CD4-positive, alpha-beta memory T cell (primary cell): ENCODE results near the gene SNAP25. TPM values are rescaled to one million over a fixed set of nuclear protein-coding genes. Genes with fewer than 3 reads are reported as not detected.

Source experiments
- CTCF ChIA-PET: fragments of 350-600 bp; sonication (Branson Sonifier 250); formaldehyde crosslinking; loops from one replicate; lab custom pipeline; 2021; ENCODE audit warnings: inconsistent platforms; ENCODE audit not compliant: partially characterized antibody; lab: Charles Lee
- POLR2A ChIA-PET: fragments of 350-600 bp; sonication (Branson Sonifier 250); formaldehyde crosslinking; loops from one replicate; lab custom pipeline; 2021; ENCODE audit not compliant: partially characterized antibody; lab: Charles Lee
- DNase-seq, 5 donors: peaks; one replicate each; pipeline versions ENCODE4 v3.0.0 to v3.0.0-alpha.2; 2020 to 2022; ENCODE audit warnings: mixed read lengths in 1 of 5
- H3K27ac ChIP-seq: one replicate; pipeline ENCODE4 v1.7.0; 2013; ENCODE audit warnings: low read depth, low read length
- H3K27me3 ChIP-seq: 2 replicates; pipeline ENCODE4 v1.7.0; 2013; ENCODE audit warnings: mild to moderate bottlenecking, low read length, moderate library complexity; ENCODE audit not compliant: insufficient read depth
- H3K36me3 ChIP-seq: 2 replicates; pipeline ENCODE4 v1.7.0; 2013; ENCODE audit warnings: mild to moderate bottlenecking, low read length, moderate library complexity; ENCODE audit not compliant: insufficient read depth
- H3K4me1 ChIP-seq: 2 replicates; pipeline ENCODE4 v1.7.0; 2013; ENCODE audit warnings: mild to moderate bottlenecking, low read length, moderate library complexity; ENCODE audit not compliant: insufficient read depth
- H3K4me3 ChIP-seq, 2 donors: one replicate each; pipeline ENCODE4 v1.7.0; 2013; ENCODE audit warnings: low read length in 2 of 2, mild to moderate bottlenecking in 1 of 2
- H3K9me3 ChIP-seq, 2 donors: one replicate each; pipeline ENCODE4 v1.7.0; 2013; ENCODE audit warnings: low read length in 2 of 2, control low read depth in 1 of 2; ENCODE audit not compliant: control insufficient read depth in 1 of 2
- H3K27ac Mint-ChIP-seq, 7 donors: one replicate each; pipeline ENCODE4 v1.8.0; 2020 to 2021; ENCODE audit warnings: mixed read lengths in 7 of 7, mild to moderate bottlenecking in 6 of 7, inconsistent platforms in 3 of 7, moderate library complexity in 3 of 7
- H3K27me3 Mint-ChIP-seq, 2 donors: one replicate each; pipeline ENCODE4 v1.8.0; 2020 to 2021; ENCODE audit warnings: mixed read lengths in 2 of 2
- H3K36me3 Mint-ChIP-seq, 2 donors: one replicate each; pipeline ENCODE4 v1.8.0; 2020 to 2021; ENCODE audit warnings: mixed read lengths in 2 of 2, inconsistent platforms in 1 of 2, mild to moderate bottlenecking in 1 of 2
- H3K4me1 Mint-ChIP-seq, 4 donors: one replicate each; pipeline ENCODE4 v1.8.0; 2020 to 2021; ENCODE audit warnings: mixed read lengths in 4 of 4, mild to moderate bottlenecking in 1 of 4
- H3K4me3 Mint-ChIP-seq, 8 donors: one replicate each; pipeline ENCODE4 v1.8.0; 2020 to 2021; ENCODE audit warnings: mixed read lengths in 8 of 8, mild to moderate bottlenecking in 7 of 8, moderate library complexity in 6 of 8, inconsistent platforms in 3 of 8
- H3K9me3 Mint-ChIP-seq, 8 donors: one replicate each; pipeline ENCODE4 v1.8.0; 2020 to 2021; ENCODE audit warnings: mixed read lengths in 8 of 8, mild to moderate bottlenecking in 5 of 8, inconsistent platforms in 3 of 8, moderate library complexity in 1 of 8
- intact Hi-C: fragments of 100-400 bp; cut with micrococcal nuclease; formaldehyde crosslinking; loops from one replicate; pipeline ENCODE4 v1.15.1; 2023
- polyA plus RNA-seq, 2 donors: library from polyadenylated mRNA; unstranded; fragments of 300-500 nt; fragmentation: Illumina TruSeq; gene quantifications; one replicate each; pipeline ENCODE4 v1.2.3, GENCODE V29; 2021
- total RNA-seq, 2 experiments: library from RNA; stranded (reverse); gene quantifications; one replicate each; pipeline ENCODE4 v1.2.3, GENCODE V29; 2021

The SNAP25 gene
- total RNA-seq (not detected), polyA plus RNA-seq (under 1 TPM in 1 of 2 donors, not detected in 1; 0.14 TPM)

- H3K27me3 ChIP-seq: peaks cover 13% of the 10 kb centered on the region
- peaks cover 40 to 53% of the 10 kb centered on the region in 2 donors for H3K27me3 Mint-ChIP-seq
- H3K9me3 Mint-ChIP-seq: peaks cover 0 to 13% (median 5%) of the 10 kb centered on the region in 8 donors
- H3K4me1 Mint-ChIP-seq: peaks cover 7 to 21% (median 11%) of the 10 kb centered on the region in 4 donors
- H3K36me3 ChIP-seq: no peaks in the 10 kb centered on the region
- no peaks in the 10 kb centered on the region for H3K9me3 ChIP-seq
- H3K27ac Mint-ChIP-seq: peak within 1 kb of the TSS in 4 of 7 donors; percentile 19 to 49 (median 44)
- peak; percentile 29 to 43 (median 39) for DNase-seq
- no peak within 1 kb of the TSS for H3K27ac ChIP-seq
- ChIA-PET POLR2A (no interaction called here), CTCF (no interaction called here)
- intact Hi-C loops: no loop called here
- H3K4me1 ChIP-seq: peaks cover 11% of the 10 kb centered on the region
- peak within 1 kb of the TSS in 1 of 2 donors; percentile 50 for H3K4me3 ChIP-seq
- H3K4me3 Mint-ChIP-seq: peak within 1 kb of the TSS; percentile 53 to 82 (median 72)
- H3K36me3 Mint-ChIP-seq: no peaks in the 10 kb centered on the region
These were observed at the start of gene SNAP25 for GRCh38 chr20:10218536-10219451. TSS of gene SNAP25 (plus strand) at chr20:10218830. CDS start at chr20:10275492, 56,662 bp downstream.

DNA sequence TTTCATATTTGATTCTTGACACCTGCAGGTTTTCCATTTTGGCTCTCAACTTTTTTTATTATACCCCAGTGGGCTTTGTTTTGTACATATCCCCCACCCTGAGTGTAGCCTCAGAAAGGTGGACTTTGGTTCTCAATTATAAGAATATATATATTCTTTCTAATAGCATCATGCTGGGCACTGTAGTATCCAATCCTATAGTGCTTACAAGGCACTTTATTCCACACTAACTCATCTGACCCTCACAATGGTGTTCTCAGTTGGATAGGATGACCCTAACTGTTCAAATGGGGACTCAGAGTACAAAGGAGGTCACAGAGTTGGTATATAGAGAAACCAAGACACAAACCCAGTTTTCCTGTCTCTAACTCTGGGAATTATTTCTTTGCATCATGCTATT lies 48.9 kb upstream of the SNAP25 start:
- no peak overlapping the region for H3K27ac Mint-ChIP-seq
- H3K4me1 Mint-ChIP-seq: peaks cover 4 to 6% (median 5%) of the 10 kb centered on the region in 4 donors
- H3K36me3 Mint-ChIP-seq: no peaks in the 10 kb centered on the region
- H3K27me3 ChIP-seq: peaks cover 10% of the 10 kb centered on the region
- H3K27ac ChIP-seq: no peak overlapping the region
- peaks cover 19 to 22% of the 10 kb centered on the region in 2 donors for H3K27me3 Mint-ChIP-seq
- H3K4me3 ChIP-seq: no peak overlapping the region
- ChIA-PET POLR2A (no interaction called here), CTCF (no interaction called here)
- no peaks in the 10 kb centered on the region for H3K4me1 ChIP-seq
- no peaks in the 10 kb centered on the region for H3K36me3 ChIP-seq
- intact Hi-C loops: no loop called here
- H3K9me3 Mint-ChIP-seq: peaks cover 0 to 13% (median 2%) of the 10 kb centered on the region in 8 donors
- H3K9me3 ChIP-seq: no peaks in the 10 kb centered on the region
- no peak overlapping the region for H3K4me3 Mint-ChIP-seq
- DNase-seq: no peak

- Histone ChIP-seq H3K27me3 (peaks cover 10% of the 10 kb centered on the region), H3K9me3 (no peaks in the 10 kb centered on the region), H3K4me1 (no peaks in the 10 kb centered on the region), H3K27ac (no peak overlapping the region), H3K4me3 (no peak overlapping the region), H3K36me3 (no peaks in the 10 kb centered on the region)
- ChIA-PET CTCF (no interaction called here), POLR2A (no interaction called here)
- Mint-ChIP-seq H3K27ac (no peak overlapping the region), H3K4me3 (no peak overlapping the region), H3K4me1 (peaks cover 4 to 6% (median 5%) of the 10 kb centered on the region in 4 donors), H3K27me3 (peaks cover 19 to 22% of the 10 kb centered on the region in 2 donors), H3K9me3 (peaks cover 0 to 13% (median 1%) of the 10 kb centered on the region in 8 donors), H3K36me3 (no peaks in the 10 kb centered on the region)
- DNase-seq: no peak
- intact Hi-C loops: no loop called here
These were observed 48.4 kb upstream of the SNAP25 start for GRCh38 chr20:10170261-10170660.

- Mint-ChIP-seq H3K9me3 (peaks cover 0 to 10% (median 1%) of the 10 kb centered on the region in 8 donors), H3K27me3 (peaks cover 13 to 25% of the 10 kb centered on the region in 2 donors), H3K4me3 (peak overlapping the region in 7 of 8 donors; percentile 35 to 80 (median 68)), H3K4me1 (peaks cover 4 to 6% (median 5%) of the 10 kb centered on the region in 4 donors), H3K36me3 (no peaks in the 10 kb centered on the region), H3K27ac (no peak overlapping the region)
- Histone ChIP-seq H3K27ac (no peak overlapping the region), H3K4me1 (no peaks in the 10 kb centered on the region), H3K27me3 (peaks cover 10% of the 10 kb centered on the region), H3K4me3 (no peak overlapping the region), H3K36me3 (no peaks in the 10 kb centered on the region), H3K9me3 (no peaks in the 10 kb centered on the region)
- CTCF ChIA-PET: no interaction called here
- intact Hi-C loops: no loop called here
- DNase-seq: no peak
- POLR2A ChIA-PET: no interaction called here
These were observed 46.5 kb upstream of the SNAP25 start for GRCh38 chr20:10171864-10172751.

DNA sequence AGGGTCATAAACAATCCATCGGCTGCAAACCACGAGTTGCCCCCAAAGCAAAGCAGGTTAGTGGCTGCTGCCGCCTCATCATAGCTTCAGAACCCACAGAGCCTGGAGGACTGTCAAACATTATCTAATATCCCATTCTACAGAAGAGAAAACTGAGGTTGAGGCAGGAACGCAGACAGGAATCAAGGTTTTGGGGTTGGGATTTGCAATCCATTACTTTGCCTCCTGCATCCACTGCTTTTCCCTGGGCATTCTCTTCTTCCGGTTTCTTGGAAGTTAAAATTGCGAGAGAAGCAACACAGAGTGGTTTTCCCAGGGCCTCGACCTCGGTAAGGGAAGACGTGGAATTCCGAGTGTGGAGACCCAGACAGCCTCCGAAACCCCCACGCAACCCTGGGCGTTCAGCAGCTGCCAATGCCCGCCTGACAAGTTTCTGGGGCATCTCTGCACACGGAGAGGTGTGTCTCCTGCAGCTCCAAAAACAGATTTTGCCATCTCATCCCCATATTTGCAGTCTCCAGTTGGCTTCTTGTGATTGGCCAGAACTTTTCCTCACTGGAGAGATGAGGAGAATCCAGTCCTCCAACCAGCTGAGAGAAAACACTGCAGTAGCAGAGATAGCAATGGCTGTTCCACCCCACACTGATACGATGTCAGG lies 45.5 kb upstream of the SNAP25 start:
- no peak for DNase-seq
- ChIA-PET CTCF (no interaction called here), POLR2A (no interaction called here)
- H3K9me3 ChIP-seq: no peaks in the 10 kb centered on the region
- intact Hi-C loops: no loop called here
- no peak overlapping the region for H3K4me3 ChIP-seq
- H3K4me1 ChIP-seq: no peaks in the 10 kb centered on the region
- H3K9me3 Mint-ChIP-seq: peaks cover 0 to 5% (median under 1%) of the 10 kb centered on the region in 8 donors
- H3K36me3 Mint-ChIP-seq: no peaks in the 10 kb centered on the region
- H3K27ac ChIP-seq: no peak overlapping the region
- H3K27me3 Mint-ChIP-seq: peaks cover 13 to 27% of the 10 kb centered on the region in 2 donors
- H3K36me3 ChIP-seq: no peaks in the 10 kb centered on the region
- peaks cover 4 to 6% (median 5%) of the 10 kb centered on the region in 4 donors for H3K4me1 Mint-ChIP-seq
- H3K4me3 Mint-ChIP-seq: peak overlapping the region in 1 of 8 donors; percentile 68
- H3K27me3 ChIP-seq: peaks cover 10% of the 10 kb centered on the region
- no peak overlapping the region for H3K27ac Mint-ChIP-seq

GRCh38 chr20:10174400-10174799 lies 44.2 kb upstream of the SNAP25 start:
- ChIA-PET POLR2A (no interaction called here), CTCF (interaction anchor here (0.9 kb wide), 1 partner anchor 11 kb away, joined by 3 read pairs; no protein-coding TSS in a partner anchor)
- Histone ChIP-seq H3K4me3 (no peak overlapping the region), H3K27ac (no peak overlapping the region), H3K9me3 (no peaks in the 10 kb centered on the region), H3K36me3 (no peaks in the 10 kb centered on the region), H3K4me1 (no peaks in the 10 kb centered on the region), H3K27me3 (peaks cover 10% of the 10 kb centered on the region)
- intact Hi-C loops: no loop called here
- peaks cover 13 to 27% of the 10 kb centered on the region in 2 donors for H3K27me3 Mint-ChIP-seq
- no peaks in the 10 kb centered on the region for H3K36me3 Mint-ChIP-seq
- H3K4me1 Mint-ChIP-seq: peaks cover 4 to 6% (median 5%) of the 10 kb centered on the region in 4 donors
- H3K27ac Mint-ChIP-seq: no peak overlapping the region
- H3K9me3 Mint-ChIP-seq: peaks cover 0 to 3% (median 0%) of the 10 kb centered on the region in 8 donors
- H3K4me3 Mint-ChIP-seq: no peak overlapping the region
- no peak for DNase-seq
